Colonic mucosa (tissue), 4 donors: Measurements from ENCODE around the gene HMG20A. TPM values are rescaled to one million over a fixed set of nuclear protein-coding genes. Genes with fewer than 3 reads are reported as not detected.

ENCODE experiments used
- DNase-seq: peaks from one replicate; pipeline ENCODE4 v3.0.0-alpha.2; 2020
- H3K27ac ChIP-seq: fragments of 200-600 bp; one replicate; pipeline ENCODE4 v1.8.0; 2021
- H3K27me3 ChIP-seq: fragments of 200-600 bp; one replicate; pipeline ENCODE4 v1.8.0; 2021
- H3K36me3 ChIP-seq: fragments of 200-600 bp; one replicate; pipeline ENCODE4 v1.8.0; 2021
- H3K4me1 ChIP-seq: fragments of 200-600 bp; one replicate; pipeline ENCODE4 v1.8.0; 2021; ENCODE audit warnings: mild to moderate bottlenecking
- H3K4me3 ChIP-seq: fragments of 200-600 bp; one replicate; pipeline ENCODE4 v1.8.0; 2021
- H3K9ac ChIP-seq, 2 donors: one replicate each; pipeline ENCODE4 v1.7.0; 2013; ENCODE audit warnings: control low read depth in 2 of 2, low read depth in 2 of 2, low read length in 2 of 2
- H3K9me3 ChIP-seq: fragments of 200-600 bp; one replicate; pipeline ENCODE4 v1.8.0; 2021
- intact Hi-C: fragments of 100-400 bp; cut with DNase I; formaldehyde crosslinking; loops from one replicate; pipeline ENCODE4 v1.14.1; 2022
- total RNA-seq, 2 donors: library from RNA; stranded (reverse); fragmentation: NEBNext Ultra II Directional in 1 of 2; extraction: Animal tissue kit (Norgen Biotek cat#: 25700) in 1 of 2; gene quantifications; one replicate each; pipeline ENCODE4 v1.2.1, GENCODE V29; 2021
- TF ChIP-seq, protein P1 (sequence below): fragments of 200-600 bp; IDR thresholded peaks from one replicate; pipeline ENCODE4 v1.8.0; 2022; ENCODE audit warnings: antibody characterized with exemption, mild to moderate bottlenecking
- donor health status: healthy.
- donor health status: DM: no; HTN: no; CAD: no.
- donor health status: DM: no; HTN: no; CAD: no.

The HMG20A gene
- total RNA-seq, 2 donors from 2014 or later = 32.9 to 37.1 TPM

DNA sequence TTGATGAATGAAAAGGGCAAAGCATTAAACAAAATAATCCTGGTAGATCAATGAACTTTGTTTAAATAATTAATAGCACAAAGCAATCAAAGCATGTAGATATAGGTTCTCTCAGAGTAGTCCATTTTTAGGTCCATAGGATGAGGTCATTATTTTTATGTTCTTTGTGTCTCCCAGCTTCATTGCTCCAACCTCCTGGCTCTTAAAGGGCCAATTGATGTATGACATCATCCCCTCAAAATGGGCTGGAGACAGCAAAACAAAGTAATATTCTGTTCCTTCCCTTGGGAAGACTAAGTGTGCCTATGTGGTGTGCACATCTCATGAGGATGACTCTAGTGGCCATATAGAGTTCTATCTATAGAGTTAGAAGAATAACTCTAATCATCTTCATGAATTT, 49.5 kb downstream of the HMG20A start:
- intact Hi-C loops = no loop called here
- Histone ChIP-seq H3K36me3 (no peaks in the 10 kb centered on the region), H3K4me3 (no peak overlapping the region), H3K9ac (no peak overlapping the region), H3K27ac (no peak overlapping the region), H3K27me3 (no peaks in the 10 kb centered on the region), H3K9me3 (no peaks in the 10 kb centered on the region), H3K4me1 (no peaks in the 10 kb centered on the region)
- TF ChIP-seq, protein P1, sequence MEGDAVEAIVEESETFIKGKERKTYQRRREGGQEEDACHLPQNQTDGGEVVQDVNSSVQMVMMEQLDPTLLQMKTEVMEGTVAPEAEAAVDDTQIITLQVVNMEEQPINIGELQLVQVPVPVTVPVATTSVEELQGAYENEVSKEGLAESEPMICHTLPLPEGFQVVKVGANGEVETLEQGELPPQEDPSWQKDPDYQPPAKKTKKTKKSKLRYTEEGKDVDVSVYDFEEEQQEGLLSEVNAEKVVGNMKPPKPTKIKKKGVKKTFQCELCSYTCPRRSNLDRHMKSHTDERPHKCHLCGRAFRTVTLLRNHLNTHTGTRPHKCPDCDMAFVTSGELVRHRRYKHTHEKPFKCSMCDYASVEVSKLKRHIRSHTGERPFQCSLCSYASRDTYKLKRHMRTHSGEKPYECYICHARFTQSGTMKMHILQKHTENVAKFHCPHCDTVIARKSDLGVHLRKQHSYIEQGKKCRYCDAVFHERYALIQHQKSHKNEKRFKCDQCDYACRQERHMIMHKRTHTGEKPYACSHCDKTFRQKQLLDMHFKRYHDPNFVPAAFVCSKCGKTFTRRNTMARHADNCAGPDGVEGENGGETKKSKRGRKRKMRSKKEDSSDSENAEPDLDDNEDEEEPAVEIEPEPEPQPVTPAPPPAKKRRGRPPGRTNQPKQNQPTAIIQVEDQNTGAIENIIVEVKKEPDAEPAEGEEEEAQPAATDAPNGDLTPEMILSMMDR = no peak
- no peak for DNase-seq

DNA sequence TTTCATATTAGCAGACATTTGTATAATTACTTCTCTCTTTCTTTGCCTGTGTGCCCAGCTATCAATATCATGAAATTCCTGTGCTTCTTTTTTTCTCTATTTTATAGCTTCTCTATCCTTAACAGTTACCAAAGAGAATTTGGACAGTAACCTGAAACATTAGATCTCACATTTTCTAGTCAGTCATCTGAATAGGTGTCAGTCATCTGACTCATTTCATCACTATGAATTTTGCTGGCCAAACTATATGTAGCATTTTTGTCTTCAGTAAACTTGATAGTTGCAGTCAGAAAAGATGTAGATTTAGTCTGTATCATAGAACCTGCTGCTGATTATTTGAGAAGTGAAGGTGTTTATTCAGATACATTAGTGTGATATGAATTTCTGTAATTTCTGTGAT, 52.6 kb downstream of the HMG20A start:
- H3K36me3 ChIP-seq = no peaks in the 10 kb centered on the region
- no peak overlapping the region for H3K4me3 ChIP-seq
- no peak overlapping the region for H3K27ac ChIP-seq
- no peak overlapping the region for H3K9ac ChIP-seq
- DNase-seq = no peak
- H3K4me1 ChIP-seq = no peaks in the 10 kb centered on the region
- intact Hi-C loops = no loop called here
- TF ChIP-seq, protein P1 = no peak
- H3K9me3 ChIP-seq = no peaks in the 10 kb centered on the region
- no peaks in the 10 kb centered on the region for H3K27me3 ChIP-seq

DNA sequence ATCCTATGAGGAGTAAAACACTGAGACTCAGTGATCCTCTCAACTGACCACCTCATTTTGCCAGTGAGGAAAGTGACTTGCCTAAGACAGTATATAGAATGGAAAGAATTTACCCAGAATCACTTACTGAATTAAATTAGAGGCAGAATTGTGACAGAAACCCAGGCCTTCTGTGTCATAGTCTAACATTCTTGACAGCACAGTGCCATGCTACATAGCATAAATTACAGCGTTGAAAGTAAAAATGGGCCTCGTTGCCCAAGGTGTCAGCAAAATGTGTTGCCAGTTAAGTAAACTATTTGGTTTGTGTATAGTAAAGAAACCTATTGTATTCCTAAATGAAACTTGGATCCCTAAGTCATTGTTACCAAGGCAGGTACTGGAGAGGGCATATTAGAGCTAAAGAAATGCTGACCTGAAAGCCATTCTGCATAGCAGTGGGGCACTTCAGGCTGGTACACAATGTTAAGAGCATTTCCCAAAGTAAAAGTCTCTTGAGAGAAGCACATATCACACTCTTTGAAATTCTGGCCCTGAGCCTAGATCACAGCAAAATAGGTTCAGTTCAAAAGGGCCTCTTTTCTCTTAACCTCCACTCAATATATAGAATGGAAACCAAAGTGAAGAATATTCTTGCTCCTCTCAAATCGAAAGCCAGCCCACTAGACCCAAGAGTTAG, 53.8 kb downstream of the HMG20A start:
- no peak overlapping the region for H3K27ac ChIP-seq
- no peaks in the 10 kb centered on the region for H3K27me3 ChIP-seq
- no peak overlapping the region for H3K4me3 ChIP-seq
- no peaks in the 10 kb centered on the region for H3K9me3 ChIP-seq
- H3K9ac ChIP-seq = no peak overlapping the region
- DNase-seq = no peak
- no peaks in the 10 kb centered on the region for H3K36me3 ChIP-seq
- no peaks in the 10 kb centered on the region for H3K4me1 ChIP-seq
- TF ChIP-seq, protein P1 = no peak
- intact Hi-C loops = no loop called here

DNA sequence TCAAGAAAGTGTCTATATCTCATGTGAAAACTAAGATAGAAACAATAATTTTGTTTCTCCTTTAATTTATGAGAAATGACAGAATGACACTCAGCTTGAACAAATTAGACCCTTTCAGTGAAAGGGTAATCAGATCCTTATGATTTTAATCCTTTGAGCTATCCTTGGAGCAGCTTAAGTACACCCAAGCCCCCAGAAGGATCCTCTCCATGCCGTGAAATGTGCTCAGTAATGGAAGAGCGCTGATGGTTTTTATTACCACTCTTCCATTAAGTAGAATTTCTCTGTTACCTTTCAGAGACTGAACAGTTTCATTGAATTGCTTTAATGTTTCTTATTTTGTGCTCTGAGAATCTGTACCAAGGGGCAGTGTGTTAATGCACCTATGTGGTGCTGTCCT, 54.3 kb downstream of the HMG20A start:
- H3K36me3 ChIP-seq = no peaks in the 10 kb centered on the region
- H3K27ac ChIP-seq = no peak overlapping the region
- no peaks in the 10 kb centered on the region for H3K27me3 ChIP-seq
- H3K4me1 ChIP-seq = no peaks in the 10 kb centered on the region
- DNase-seq = no peak
- TF ChIP-seq, protein P1 = no peak
- no peak overlapping the region for H3K9ac ChIP-seq
- H3K9me3 ChIP-seq = no peaks in the 10 kb centered on the region
- no peak overlapping the region for H3K4me3 ChIP-seq
- intact Hi-C loops = no loop called here

DNA sequence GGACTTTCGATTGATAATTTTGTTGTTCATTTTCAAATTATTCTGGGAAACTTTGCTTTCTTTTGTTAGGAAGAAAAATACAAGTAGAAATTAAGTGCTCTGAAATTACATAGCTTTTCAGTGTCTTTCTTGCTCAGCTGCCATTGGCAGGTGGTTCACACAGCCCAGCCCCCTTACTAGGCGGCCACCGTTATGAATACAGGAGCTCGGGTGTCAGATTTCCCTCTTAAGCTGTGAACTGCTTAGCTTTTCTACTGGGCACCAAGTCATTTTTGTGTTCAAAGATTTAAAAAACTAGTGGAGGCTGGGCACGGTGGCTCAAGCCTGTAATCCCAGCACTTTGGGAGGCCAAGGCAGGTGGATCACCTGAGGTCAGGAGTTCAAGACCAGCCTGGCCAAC, 55.2 kb downstream of the HMG20A start:
- H3K27ac ChIP-seq = no peak overlapping the region

More for the DNA sequence above, 55.2 kb downstream of the HMG20A start:
- H3K36me3 ChIP-seq = no peaks in the 10 kb centered on the region
- intact Hi-C loops = no loop called here
- TF ChIP-seq, protein P1 = no peak
- no peaks in the 10 kb centered on the region for H3K9me3 ChIP-seq
- H3K27me3 ChIP-seq = no peaks in the 10 kb centered on the region
- no peak overlapping the region for H3K9ac ChIP-seq
- DNase-seq = no peak
- no peaks in the 10 kb centered on the region for H3K4me1 ChIP-seq
- no peak overlapping the region for H3K4me3 ChIP-seq
